OCI-LY3 (cell line): ENCODE results near the gene TRAPPC12.

ENCODE experiments used
- CTCF ChIP-seq: fragments of 200-600, 300-600 bp; sonication (generic); IDR thresholded peaks from 2 replicates; pipeline ENCODE4 v1.5.1; 2014; ENCODE audit warnings: antibody characterized with exemption, low read length, low read depth
- EZH2phosphoT487 ChIP-seq: fragments of 200-600 bp; shearing (Covaris generic); IDR thresholded peaks from 2 replicates; pipeline ENCODE4 v1.6.1; 2018; ENCODE audit warnings: antibody characterized with exemption, mixed run types, low read depth

- TF ChIP-seq CTCF (no peak), EZH2phosphoT487 (no peak)
Observed at GRCh38 chr2:3435445-3435844, 56.0 kb downstream of the TRAPPC12 start.
